Ovary (tissue), 9 donors: ENCODE results near the gene YPEL3. TPM values are rescaled to one million over a fixed set of nuclear protein-coding genes. Genes with fewer than 3 reads are reported as not detected.
"Not testable (repeated sequence)": the region's sequence is repeated elsewhere in the genome, so short reads cannot be mapped to it uniquely, and the experiment has no call there.

Experiments used
- DNase-seq, 5 donors: peaks; one replicate each; pipeline ENCODE4 v3.0.0-alpha.2; 2019 to 2020
- H3K27ac ChIP-seq, 2 donors: fragments of 200-600 bp; one replicate each; pipeline versions ENCODE4 v1.5.1 to v1.8.0; 2019 to 2022
- H3K27me3 ChIP-seq: fragments of 200-600 bp; one replicate; pipeline ENCODE4 v1.8.0; 2022
- H3K36me3 ChIP-seq: fragments of 200-600 bp; sonication (generic); one replicate; pipeline ENCODE4 v1.5.1; 2019
- H3K4me1 ChIP-seq: one replicate; pipeline ENCODE4 v1.8.1; 2013; ENCODE audit warnings: mild to moderate bottlenecking, moderate library complexity; ENCODE audit not compliant: insufficient read depth
- H3K4me3 ChIP-seq: fragments of 200-600 bp; sonication (generic); one replicate; pipeline ENCODE4 v1.5.1; 2017
- H3K9me3 ChIP-seq, 2 donors: fragments of 200-600 bp in 1 of 2; sonication (generic) in 1 of 2; one replicate each; pipeline versions ENCODE4 v1.5.1 to v1.8.1; 2013 to 2019; ENCODE audit warnings: mild to moderate bottlenecking in 1 of 2, moderate library complexity in 1 of 2
- EP300 ChIP-seq: sonication (generic); formaldehyde crosslinking; IDR thresholded peaks from one replicate; pipeline ENCODE4 v1.6.1; 2017; ENCODE audit warnings: antibody characterized with exemption
- POLR2A ChIP-seq: fragments of 450-650 bp; IDR thresholded peaks from one replicate; pipeline ENCODE4 v1.6.1; 2017; ENCODE audit warnings: antibody characterized with exemption, mild to moderate bottlenecking, moderate library complexity
- whole genome bisulfite sequencing, 3 donors: extraction: QIAGEN DNeasy Blood & Tissue Kit in 1 of 3; methylation state at CpG; one replicate each; pipeline versions ENCODE4 v1.1.5 to v1.1.7; 2013 to 2017; 5-methylcytosine and 5-hydroxymethylcytosine counted together
- intact Hi-C, 4 donors: fragments of 100-400 bp; cut with DNase I; formaldehyde crosslinking; loops; one replicate each; pipeline versions ENCODE4 v1.11.0 to v1.15.1; 2022 to 2023
- polyA plus RNA-seq, 2 donors: library from polyadenylated mRNA; stranded (reverse); fragments of 200-250 nt in 1 of 2; fragments of 350-450 nt in 1 of 2; fragmentation: Illumina TruSeq in 1 of 2; extraction: RNeasy Lipid Tissue Mini Kit (QIAGEN cat#74804) in 1 of 2; gene quantifications; one replicate each; pipeline ENCODE4 v1.2.3, GENCODE V29; 2013 to 2014
- total RNA-seq, 7 donors: library from RNA; depleted of rRNA in 2 of 7; stranded (reverse); fragments of >200 nt in 2 of 7; fragmentation: NEBNext Ultra II Directional in 3 of 7; extraction: Animal tissue kit (Norgen Biotek cat#: 25700) in 3 of 7; gene quantifications; one replicate each; pipeline versions ENCODE4 v1.1.0 to v1.2.4, GENCODE V29; 2016 to 2023
- TF ChIP-seq, protein P1 (sequence below), 3 donors: fragments of 450-650 bp in 2 of 3; fragments of 200-600 bp in 1 of 3; IDR thresholded peaks; one replicate each; pipeline versions ENCODE4 v1.5.1 to v1.8.0; 2016 to 2022; ENCODE audit warnings: antibody characterized with exemption in 3 of 3, mild to moderate bottlenecking in 1 of 3
- donor health status: DM: no; HTN: no; CAD: no; lungs with moderate emphysema.
- donor health status: DM: no; HTN: no; CAD: no.
- donor health status: Bipolar disorder and iron deficiency.
- donor health status: DM: yes; HTN: yes; CAD: no.
- donor health status: DM: no; HTN: no; CAD: no.
- donor health status: DM: yes; HTN: yes; CAD: no.

Gene YPEL3
- total and polyA plus RNA-seq, 9 donors, result 12.7 to 134 (median 63.1) TPM

DNA sequence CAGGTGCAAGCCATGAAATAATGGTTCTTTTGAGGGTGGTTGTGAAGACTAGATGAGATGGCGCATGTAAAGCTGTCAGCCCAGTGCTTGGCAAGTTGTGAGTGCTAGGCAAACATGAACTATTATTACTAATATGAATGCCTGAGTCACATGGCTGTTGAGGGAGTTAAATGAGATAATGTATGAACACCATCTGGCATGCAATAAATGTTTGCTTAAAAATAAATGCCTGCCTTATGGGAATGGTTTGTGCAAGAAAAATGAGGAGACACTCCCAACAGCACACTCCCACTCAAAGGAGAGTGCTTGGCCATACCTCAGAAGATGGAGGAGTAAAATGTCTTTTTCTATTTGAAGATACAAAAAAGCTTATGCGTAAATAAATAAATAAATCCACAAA lies 23.4 kb upstream of the YPEL3 start:
- intact Hi-C loops, result no loop called here

DNA sequence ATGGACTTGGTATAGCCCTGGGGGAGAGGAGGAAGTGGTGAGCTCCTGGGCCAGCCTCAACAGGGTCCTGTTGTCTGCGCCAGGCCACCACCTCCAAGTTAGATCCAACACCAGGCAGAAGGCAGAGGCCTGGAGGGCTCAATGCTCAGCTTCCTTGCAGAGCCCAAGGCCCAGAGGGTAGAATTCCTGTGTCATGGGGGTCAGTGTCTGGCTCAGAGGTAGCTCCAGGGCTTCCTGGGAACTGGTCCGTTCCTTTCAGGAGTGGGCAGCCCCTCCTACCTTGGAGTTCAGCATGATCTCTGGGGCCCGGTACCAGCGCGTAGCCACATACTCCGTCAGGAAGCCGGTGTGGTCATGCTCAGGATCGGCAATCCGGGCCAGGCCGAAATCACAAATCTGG lies 21.8 kb upstream of the YPEL3 start:
- DNase-seq, result no peak
- Histone ChIP-seq H3K27ac (no peak overlapping the region), H3K27me3 (no peaks in the 10 kb centered on the region), H3K9me3 (no peaks in the 10 kb centered on the region), H3K4me1 (no peaks in the 10 kb centered on the region), H3K36me3 (no peaks in the 10 kb centered on the region), H3K4me3 (no peak overlapping the region)
- intact Hi-C loops, result no loop called here
- WGBS, 3 donors, result 90 to 95% (median 92%) methylated on average over 10 of the region's 10 CpGs
- TF ChIP-seq, protein P1, sequence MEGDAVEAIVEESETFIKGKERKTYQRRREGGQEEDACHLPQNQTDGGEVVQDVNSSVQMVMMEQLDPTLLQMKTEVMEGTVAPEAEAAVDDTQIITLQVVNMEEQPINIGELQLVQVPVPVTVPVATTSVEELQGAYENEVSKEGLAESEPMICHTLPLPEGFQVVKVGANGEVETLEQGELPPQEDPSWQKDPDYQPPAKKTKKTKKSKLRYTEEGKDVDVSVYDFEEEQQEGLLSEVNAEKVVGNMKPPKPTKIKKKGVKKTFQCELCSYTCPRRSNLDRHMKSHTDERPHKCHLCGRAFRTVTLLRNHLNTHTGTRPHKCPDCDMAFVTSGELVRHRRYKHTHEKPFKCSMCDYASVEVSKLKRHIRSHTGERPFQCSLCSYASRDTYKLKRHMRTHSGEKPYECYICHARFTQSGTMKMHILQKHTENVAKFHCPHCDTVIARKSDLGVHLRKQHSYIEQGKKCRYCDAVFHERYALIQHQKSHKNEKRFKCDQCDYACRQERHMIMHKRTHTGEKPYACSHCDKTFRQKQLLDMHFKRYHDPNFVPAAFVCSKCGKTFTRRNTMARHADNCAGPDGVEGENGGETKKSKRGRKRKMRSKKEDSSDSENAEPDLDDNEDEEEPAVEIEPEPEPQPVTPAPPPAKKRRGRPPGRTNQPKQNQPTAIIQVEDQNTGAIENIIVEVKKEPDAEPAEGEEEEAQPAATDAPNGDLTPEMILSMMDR (IDR thresholded peaks at IDR 0.05), result no peak
- TF ChIP-seq POLR2A (no peak), EP300 (no peak)

More for the DNA sequence above, 23.4 kb upstream of the YPEL3 start:
- no peaks in the 10 kb centered on the region for H3K4me1 ChIP-seq
- H3K9me3 ChIP-seq, result no peaks in the 10 kb centered on the region
- H3K4me3 ChIP-seq, result no peak overlapping the region
- WGBS, 3 donors, result 68 to 74% (median 70%) methylated on average over 2 of the region's 2 CpGs
- no peaks in the 10 kb centered on the region for H3K27me3 ChIP-seq
- TF ChIP-seq POLR2A (no peak), EP300 (no peak)
- H3K36me3 ChIP-seq, result no peaks in the 10 kb centered on the region
- no peak overlapping the region for H3K27ac ChIP-seq
- DNase-seq, result no peak

GRCh38 chr16:30116291-30117207 lies 20.5 kb upstream of the YPEL3 start:
- Histone ChIP-seq H3K9me3 (no peaks in the 10 kb centered on the region), H3K36me3 (no peaks in the 10 kb centered on the region), H3K4me1 (no peaks in the 10 kb centered on the region), H3K4me3 (no peak overlapping the region), H3K27ac (no peak overlapping the region), H3K27me3 (no peaks in the 10 kb centered on the region)
- no peak for DNase-seq
- WGBS, 3 donors, result 81 to 88% (median 85%) methylated on average over 16 of the region's 16 CpGs
- intact Hi-C loops, result no loop called here
- TF ChIP-seq, protein P1 (IDR thresholded peaks at IDR 0.05), result no peak
- no peak for TF ChIP-seq POLR2A
- TF ChIP-seq EP300, result no peak

DNA sequence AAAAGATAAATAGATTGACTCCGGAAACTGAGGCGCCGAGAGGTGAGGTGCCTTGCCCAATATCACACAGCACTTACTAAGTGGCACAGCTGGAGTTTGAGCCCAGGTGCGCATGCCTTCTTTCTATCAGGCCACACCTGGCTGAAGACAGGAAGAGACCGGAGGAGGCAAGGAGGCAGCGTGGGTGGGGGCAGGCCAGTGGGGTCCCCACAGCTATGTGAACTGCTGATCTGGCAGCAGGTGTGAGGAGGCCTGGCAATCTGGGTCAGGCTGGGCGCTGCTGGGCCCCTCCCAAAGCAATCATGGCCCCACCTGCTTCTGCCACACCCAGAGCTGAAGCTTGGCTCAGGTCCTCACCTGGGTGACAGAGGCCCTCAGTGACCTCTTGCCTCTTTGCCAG lies 19.2 kb upstream of the YPEL3 start:
- WGBS, 3 donors, result 92 to 96% (median 92%) methylated on average over 7 of the region's 7 CpGs
- no peak overlapping the region for H3K4me3 ChIP-seq
- no peaks in the 10 kb centered on the region for H3K27me3 ChIP-seq
- intact Hi-C loops, result no loop called here
- DNase-seq, result no peak
- H3K4me1 ChIP-seq, result no peaks in the 10 kb centered on the region
- no peaks in the 10 kb centered on the region for H3K36me3 ChIP-seq
- no peaks in the 10 kb centered on the region for H3K9me3 ChIP-seq
- no peak overlapping the region for H3K27ac ChIP-seq
- TF ChIP-seq EP300 (no peak), POLR2A (no peak)
- TF ChIP-seq, protein P1 (IDR thresholded peaks at IDR 0.05), result no peak

- H3K27me3 ChIP-seq, H3K36me3 ChIP-seq, H3K4me1 ChIP-seq, H3K9me3 ChIP-seq, H3K27ac ChIP-seq, DNase-seq, intact Hi-C loops, H3K4me3 ChIP-seq: not testable (repeated sequence)
- 86 to 90% (median 90%) methylated on average over 7 of the region's 7 CpGs for WGBS, 3 donors
These were observed 18.8 kb upstream of the YPEL3 start for GRCh38 chr16:30114833-30115232.
